HG03045 (cell line): Measurements from ENCODE around the gene ANTXRL.
"Not testable (repeated sequence)": the region's sequence is repeated elsewhere in the genome, so short reads cannot be mapped to it uniquely, and the experiment has no call there.

Source experiments
- ATAC-seq: cut with Tn5 transposase; IDR thresholded peaks from one replicate; pipeline ENCODE4 v1.9.1; 2021; ENCODE audit warnings: mild to moderate bottlenecking, moderate library complexity; ENCODE audit not compliant: unreplicated experiment

ANTXRL gene

DNA sequence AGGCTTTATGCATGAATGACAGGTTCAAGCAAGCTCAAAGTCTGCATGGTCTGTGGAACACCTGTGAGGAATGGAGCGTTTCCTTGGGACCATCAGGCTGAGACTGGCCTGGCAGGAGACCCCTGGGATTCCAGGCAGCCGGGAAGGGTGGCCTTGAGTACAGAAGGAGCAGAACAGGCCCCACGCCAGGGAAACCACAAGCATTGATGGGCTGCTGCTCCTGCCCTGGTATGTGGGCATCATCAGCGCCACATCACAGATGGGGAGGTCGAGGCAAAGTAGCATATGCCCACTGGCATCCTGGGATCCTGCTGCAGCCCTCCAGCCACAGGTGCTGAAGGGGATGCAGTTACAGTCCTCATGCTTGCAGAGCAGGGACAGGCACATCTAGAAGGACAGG is 40.9 kb downstream of the ANTXRL start:
- ATAC-seq: no peak

DNA sequence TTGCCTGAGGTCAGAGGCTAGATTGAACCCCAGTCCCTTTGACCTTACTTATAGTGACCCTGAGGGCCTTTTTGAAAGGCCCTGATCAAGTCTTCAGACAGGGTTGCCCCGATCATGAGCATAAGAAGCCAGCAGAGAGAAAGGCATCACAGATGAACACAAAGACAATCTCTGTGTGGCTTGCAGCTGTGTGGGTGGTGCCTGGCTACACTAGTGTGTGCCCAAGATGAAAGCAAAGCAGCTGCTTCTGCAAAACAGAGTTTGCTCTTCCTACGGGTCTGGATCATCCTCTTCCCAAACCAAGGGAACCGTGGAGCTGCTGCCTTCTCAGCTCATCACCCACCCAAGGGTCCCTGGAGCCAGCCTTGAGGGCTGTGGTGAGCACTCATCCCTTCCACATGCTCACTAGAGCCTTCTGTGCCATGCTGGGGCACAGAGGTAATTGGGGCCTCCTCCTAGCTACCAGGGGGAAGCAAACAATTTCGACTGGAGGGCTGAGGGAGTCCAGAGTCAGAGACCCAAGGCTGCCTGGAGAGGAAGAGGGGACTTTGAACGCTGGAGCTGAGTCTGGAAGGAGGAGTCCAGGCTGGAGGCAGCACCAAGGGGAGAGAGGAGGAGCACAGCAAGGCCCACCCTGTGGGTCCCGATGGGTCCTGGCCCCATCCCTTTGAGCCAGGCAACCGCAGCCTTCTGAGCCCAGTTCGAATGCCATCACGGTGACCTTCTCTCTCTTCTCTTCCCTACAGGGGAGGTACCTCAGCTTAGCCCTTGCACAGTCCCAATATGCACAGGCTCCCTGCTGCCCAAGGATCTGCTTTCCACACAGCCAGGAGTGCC is 42.3 kb downstream of the ANTXRL start:
- ATAC-seq: no peak

DNA sequence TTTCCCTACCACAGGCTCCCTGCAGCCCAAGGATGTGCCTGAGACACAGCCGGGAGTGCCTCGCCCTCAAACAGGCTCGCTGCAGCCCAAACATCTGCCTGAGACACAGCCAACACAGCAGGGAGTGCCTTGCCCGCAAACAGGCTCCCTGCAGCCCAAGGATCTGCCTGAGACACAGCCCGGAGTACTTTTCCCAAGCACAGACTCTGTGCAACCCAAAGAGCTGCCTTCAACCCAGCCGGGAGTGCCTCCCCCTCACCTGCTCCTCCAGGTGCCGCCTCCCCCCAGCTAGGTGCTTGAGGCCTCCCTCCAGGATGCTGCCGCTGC is 42.9 kb downstream of the ANTXRL start:
- ATAC-seq: no peak

DNA sequence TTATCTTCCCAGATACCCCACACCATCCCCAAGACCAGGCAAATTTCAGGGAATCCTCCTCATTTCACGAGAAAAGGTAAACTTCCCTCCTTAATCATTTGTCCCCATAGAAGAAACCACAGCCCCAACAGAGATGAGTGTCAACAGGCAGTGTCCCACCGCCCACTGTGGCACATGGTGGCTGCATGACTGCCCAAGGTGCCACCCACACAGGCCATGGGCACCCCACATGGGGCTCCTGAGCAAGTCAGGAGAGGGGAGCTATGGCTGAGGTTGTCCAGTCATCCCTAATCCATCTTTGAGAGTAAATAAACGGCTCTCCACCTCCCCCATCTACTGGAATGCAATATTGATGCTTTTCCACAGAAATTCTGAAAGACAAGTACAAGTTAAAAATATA is 44.1 kb downstream of the ANTXRL start:
- no peak for ATAC-seq

DNA sequence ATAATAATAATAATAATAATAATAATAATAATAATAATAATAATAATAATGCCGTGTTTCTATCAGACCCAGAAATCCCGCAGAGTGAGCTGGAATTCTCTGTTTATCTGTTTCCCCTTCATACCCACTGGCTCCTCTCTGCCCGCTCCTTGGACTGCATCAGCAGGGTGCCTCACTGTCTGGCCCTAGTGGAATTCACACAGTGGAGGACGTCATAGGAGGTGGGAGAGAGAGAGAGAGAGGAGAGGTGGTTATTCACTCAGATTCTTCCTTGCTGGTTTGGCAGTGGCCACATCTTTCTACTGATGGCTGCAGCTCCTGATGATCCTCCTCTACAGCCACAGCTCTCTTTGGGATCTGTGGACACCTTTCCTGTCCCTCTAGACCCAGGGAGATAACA is 78.7 kb downstream of the ANTXRL start:
- not testable (repeated sequence) for ATAC-seq

DNA sequence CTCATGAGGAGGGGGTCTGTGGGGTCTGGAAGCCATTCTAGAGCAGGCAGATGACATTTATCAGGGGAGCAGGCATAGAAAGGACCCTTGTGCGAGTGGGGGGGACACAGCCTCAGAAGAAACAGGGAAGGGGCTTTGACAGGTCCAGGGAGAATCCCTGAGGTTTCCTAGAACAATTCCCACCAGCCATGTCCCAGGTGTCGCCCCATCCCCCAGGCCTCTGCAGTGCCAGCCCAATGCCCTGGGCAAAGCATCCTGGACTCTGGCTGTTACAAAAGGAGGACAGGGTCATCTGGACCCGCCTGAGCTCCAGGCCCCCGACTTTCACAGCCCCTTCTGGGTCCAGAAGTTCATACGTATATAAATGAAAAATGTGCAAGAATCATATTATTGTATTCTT is 80.4 kb downstream of the ANTXRL start:
- not testable (repeated sequence) for ATAC-seq

DNA sequence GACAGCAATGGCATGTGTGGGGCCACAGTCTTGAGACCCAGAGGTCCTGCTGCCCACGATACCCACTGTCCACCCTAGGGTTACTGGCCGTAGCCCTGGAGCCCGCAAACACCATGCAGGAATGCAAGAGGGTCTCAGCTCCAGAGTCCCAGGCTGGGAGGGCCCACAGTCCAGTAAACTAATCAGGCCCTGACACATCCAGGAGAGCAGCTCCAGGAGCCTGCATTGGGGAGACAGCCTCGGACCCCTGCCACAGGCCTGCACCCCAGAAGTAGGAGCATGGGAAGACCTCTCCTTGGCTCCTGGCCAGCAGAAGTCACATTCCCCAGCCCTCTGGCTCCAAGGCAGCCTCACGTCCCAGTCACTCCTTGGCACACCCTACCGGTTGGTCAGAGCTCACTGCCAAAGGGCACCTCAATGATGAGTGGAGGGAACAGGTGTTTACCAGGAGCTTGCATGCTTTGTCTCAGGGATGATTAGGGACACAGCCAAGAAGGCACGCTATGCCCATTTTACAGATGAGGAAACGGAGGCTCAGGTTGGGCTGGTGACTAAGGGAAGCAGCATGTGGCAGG is 81.0 kb downstream of the ANTXRL start:
- ATAC-seq: not testable (repeated sequence)

DNA sequence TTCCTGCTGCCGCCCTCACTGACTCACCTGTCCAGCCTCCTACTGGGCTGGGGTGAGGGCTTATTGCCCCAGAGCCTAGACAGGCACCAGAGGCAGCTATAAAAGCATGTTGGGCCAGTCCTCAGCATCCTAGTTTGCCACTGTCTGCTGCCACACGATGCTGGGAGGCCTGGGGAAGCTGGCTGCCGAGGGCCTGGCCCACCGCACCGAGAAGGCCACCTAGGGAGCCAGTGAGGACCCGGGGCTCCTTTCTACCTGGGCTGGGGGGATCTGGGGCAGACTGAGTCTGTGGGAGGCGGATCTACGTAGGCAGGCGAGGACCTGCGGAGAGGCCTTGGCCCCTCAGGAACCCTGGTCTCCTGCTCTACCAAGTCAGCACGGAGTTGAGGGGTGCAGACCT is 82.2 kb downstream of the ANTXRL start:
- not testable (repeated sequence) for ATAC-seq

DNA sequence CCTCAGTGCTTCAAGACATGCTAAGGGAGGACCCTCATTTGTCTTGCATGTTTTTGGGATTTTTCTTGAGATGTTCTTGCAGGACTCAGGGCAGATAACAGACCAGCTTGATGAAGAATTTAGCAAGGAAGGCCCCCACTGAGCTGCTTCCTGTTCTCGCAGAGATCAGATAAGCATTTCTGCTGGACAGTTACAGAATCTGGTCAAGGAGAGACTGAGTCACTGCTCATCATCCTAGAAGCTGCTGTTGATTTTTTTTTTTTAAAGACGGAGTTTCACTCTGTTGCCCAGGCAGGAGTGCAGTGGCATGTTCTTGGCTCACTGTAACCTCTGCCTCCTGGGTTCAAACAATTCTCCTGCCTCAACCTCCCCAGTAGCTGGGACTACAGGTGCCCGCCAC is 87.6 kb downstream of the ANTXRL start:
- ATAC-seq: not testable (repeated sequence)

DNA sequence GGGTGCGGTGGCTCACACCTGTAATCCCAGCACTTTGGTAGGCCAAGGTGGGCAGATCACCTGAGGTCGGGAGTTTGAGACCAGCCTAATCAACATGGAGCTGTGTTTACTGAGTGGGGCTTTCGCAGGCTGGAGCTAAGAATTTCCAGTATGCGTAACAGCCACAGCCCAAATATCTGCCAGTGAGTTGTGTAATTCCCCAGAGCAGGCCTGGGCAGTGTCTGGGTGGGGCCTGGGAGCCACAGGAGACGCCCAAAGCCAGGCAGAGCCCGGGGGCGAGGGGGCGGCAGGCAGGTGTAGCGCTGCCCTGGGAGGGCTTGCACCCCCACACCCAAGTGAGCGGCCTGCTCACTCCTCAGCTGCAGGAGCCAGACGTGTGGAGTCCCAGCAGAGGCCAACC is 88.6 kb downstream of the ANTXRL start, which contains the start of gene ANXA8L1:
ANXA8L1 (plus strand) TSS at position 371 of the 400 bp plus-strand sequence. CDS start 76 bp downstream, outside the sequence.
- ATAC-seq: not testable (repeated sequence)

DNA sequence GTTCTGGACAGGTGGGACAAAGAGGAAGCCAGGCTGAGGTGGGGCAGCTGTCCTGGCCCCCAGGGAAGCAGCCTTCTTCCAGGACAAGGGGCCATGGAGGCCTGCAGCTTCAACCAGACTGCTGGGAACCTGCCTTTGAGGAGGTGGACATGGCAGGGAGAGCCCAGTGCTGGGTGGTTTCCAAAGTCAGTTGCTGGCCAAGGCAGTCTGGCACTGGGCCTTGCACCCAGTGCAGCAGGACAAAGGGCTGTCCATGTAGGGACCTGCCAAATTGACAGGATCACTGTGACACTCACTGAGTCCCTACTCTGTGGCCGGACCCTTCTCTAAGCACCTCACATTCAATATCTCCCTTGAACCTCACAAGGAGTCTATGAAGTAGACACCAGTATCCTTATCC is 90.2 kb downstream of the ANTXRL start:
- ATAC-seq: not testable (repeated sequence)

DNA sequence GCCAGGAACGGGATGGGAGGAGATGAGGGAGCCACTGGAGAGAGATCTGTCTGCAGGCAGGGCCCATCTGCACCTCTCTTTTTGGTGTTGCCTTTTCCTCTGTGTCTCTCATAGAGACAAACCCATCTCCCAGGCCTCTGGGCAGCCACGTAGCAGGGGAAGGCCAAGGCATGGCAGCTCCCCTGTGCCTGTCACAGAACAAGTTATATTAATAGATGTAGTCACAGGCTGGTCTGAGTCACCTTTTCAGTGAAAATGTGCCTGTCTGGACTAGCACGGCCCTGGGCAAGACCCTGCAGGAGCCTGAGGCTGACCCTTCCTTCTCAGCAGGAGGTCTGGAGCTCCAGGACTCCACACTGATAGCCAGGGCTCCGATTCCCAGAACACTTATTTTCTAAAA is 90.9 kb downstream of the ANTXRL start:
- not testable (repeated sequence) for ATAC-seq

DNA sequence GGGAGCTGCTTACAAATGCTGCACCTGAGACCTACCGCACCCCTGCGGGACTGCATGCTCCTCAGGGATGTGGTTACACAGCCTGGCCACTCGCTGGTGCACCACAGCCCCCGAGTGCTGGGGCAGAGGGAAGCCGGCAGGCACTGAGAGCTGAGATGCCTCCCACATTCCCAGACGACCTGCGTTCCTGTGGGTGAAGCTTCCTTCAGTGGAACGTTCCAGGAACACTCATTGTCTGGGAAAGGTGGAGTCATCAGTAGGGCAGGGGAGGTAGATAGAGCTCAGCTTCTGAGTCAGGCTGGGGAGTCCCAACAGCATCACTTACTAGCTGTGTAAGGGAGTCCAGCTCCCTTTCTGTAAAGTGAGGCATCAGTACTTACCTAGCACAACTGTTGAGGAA is 91.3 kb downstream of the ANTXRL start:
- not testable (repeated sequence) for ATAC-seq

DNA sequence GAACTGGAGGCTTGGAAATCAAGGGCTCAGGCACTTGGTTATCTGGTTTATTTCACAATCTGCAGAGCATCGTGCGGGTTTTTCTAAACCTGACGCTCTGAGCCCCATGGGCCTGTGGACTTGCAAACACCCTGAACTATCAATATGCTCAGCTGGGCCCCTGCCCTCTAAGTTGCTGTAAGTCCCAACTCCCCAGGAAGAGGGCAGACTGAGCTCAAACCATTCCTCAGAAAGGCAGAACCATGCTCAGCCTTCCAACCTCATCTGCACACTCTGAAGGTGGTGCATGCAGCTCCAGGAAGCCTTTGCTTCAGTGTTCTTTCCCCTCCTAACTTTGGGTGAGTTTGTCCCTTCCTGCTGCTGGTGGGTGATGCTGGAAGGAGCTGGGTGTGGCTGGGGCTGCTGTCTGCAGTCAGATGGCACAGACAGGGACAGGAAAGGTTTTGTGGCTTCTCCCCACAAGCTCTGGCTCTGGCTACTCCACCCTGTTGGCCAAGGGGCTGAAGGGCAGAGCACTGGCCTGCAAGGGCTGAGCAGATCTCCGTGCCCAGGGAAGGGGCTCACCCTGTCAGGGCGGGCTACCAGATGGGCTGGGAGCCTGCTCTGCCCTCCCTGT is 92.5 kb downstream of the ANTXRL start:
- not testable (repeated sequence) for ATAC-seq
